GM12874 (cell line): ENCODE results near the gene KPNA4.

Experiments
- TF ChIP-seq, protein P1 (sequence below): IDR thresholded peaks from 2 replicates; pipeline ENCODE4 v1.5.1; 2011; ENCODE audit warnings: low read depth, mild to moderate bottlenecking, control low read depth, low read length, moderate library complexity; ENCODE audit not compliant: insufficient read depth

The KPNA4 gene

DNA sequence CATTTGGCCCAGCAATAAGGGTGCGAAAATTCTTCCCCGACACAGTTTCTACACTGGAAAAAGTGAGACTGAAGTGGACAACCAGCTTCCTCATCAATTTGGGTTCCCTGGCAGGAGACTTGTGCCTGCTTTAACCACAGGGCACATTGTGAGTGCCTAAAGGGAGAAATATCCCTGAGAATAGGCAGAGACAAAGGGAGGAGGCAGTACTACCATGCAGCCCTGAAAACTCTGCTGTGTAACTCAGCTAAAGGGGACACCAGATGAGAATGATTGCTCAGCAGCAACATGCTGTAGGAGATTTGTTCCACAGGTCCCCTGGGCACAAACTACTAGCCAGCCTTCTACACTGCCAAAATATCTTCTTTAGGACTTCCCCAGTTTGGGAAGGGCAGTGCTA is 15.6 kb upstream of the KPNA4 start:
- TF ChIP-seq, protein P1, sequence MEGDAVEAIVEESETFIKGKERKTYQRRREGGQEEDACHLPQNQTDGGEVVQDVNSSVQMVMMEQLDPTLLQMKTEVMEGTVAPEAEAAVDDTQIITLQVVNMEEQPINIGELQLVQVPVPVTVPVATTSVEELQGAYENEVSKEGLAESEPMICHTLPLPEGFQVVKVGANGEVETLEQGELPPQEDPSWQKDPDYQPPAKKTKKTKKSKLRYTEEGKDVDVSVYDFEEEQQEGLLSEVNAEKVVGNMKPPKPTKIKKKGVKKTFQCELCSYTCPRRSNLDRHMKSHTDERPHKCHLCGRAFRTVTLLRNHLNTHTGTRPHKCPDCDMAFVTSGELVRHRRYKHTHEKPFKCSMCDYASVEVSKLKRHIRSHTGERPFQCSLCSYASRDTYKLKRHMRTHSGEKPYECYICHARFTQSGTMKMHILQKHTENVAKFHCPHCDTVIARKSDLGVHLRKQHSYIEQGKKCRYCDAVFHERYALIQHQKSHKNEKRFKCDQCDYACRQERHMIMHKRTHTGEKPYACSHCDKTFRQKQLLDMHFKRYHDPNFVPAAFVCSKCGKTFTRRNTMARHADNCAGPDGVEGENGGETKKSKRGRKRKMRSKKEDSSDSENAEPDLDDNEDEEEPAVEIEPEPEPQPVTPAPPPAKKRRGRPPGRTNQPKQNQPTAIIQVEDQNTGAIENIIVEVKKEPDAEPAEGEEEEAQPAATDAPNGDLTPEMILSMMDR, result no peak

DNA sequence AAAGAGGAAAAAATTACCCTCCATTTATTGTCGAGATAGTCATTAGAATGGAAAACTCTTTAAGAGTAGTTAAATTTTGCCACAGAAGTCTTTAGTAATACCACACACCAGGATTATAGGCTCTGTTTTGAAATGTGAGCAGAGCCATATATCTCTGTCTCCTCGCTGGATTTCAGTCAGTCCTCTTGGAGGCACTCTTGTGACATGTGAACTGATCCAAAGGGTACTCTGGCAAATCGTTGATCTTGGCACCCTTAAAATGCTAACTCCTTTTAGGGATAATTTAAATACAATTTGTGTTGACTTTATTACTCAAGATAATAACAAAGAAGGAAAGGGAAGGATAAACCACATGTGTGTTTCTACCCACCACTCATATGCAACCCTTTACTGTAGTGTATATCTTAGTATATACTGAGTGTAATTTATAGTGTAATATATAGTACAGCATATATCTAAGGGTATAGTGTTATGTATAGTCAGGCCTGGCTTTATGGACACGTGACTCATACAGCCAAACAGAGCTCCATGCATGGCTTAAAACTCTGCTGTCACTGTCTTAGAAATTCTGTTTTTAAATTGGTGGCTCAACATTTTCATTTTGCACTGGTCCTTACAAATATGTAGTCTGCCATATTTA is 12.3 kb upstream of the KPNA4 start:
- TF ChIP-seq, protein P1, result no peak

DNA sequence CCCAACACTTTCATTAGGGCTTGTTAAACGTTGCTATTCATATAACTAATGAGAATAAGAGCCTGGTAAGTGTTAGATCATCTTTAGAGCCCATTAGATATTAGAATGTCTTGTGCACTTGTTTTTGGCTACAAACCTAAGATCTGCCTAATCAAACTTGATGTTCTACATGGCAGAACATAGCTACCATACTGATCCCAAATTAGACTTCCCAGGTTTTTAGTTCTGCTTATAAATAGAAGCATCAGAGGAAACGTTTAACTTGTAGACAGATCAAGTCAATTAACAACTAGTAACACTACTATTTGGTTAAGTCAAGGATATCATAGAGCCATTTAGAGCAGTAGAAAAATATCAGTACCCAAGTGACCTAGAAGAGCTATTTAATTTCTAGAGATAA is 11.7 kb upstream of the KPNA4 start:
- TF ChIP-seq, protein P1, result no peak

DNA sequence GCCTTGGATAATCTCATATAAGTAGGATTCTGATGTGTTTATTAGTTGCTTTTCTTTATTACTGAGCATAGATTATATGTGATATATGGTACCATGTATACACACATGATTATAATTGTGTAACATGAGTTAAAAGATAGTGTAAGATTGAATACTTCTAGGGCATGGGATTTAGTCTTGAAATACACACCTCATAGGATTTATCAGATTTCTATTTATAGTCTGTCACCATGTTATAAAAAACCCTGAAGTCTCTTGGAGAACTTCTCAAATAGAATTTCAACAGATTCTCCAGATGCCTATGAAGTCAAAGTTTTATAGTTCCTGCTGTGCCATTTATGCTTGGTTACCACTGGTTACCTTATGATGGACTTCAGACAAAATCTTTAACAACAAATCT is 11.2 kb upstream of the KPNA4 start:
- TF ChIP-seq, protein P1, result no peak

DNA sequence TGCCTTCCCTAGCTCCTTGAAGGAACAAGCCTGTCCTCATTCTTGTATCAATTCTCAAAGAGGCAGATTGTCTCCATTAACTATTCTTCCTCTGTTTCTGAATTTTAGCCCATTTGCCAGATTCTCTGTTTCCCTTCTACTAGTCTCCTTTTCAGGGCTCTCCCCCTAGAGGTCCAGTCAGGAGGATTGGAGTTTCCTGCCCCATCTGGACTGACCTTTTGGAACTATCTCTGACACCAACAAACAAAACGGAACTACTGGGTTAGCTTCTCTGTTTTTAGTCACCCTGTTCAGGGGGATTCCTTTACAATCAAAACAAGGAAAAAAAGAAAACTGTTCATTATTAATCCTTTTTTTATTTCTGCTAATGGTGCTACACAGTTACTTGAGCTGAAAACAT is 10.2 kb upstream of the KPNA4 start:
- TF ChIP-seq, protein P1, result no peak

DNA sequence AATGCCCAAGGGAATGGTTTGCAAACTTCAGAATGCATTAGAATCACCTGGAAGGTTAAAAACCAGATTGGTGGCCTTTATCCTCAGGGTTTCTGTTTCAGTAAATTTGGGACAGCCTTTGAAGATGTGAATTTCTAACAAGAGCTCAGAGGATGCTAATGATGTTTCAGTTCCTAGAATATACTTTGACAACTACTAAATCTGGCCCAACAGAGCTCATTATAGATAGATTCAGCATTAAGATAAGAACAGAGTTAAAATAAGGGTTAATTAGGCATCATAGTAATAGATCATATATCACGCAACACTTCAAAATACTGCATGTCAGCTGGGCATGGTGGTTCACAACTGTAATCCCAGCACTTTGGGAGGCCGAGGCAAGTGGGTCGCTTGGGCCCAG is 9.3 kb upstream of the KPNA4 start:
- TF ChIP-seq, protein P1, result no peak

DNA sequence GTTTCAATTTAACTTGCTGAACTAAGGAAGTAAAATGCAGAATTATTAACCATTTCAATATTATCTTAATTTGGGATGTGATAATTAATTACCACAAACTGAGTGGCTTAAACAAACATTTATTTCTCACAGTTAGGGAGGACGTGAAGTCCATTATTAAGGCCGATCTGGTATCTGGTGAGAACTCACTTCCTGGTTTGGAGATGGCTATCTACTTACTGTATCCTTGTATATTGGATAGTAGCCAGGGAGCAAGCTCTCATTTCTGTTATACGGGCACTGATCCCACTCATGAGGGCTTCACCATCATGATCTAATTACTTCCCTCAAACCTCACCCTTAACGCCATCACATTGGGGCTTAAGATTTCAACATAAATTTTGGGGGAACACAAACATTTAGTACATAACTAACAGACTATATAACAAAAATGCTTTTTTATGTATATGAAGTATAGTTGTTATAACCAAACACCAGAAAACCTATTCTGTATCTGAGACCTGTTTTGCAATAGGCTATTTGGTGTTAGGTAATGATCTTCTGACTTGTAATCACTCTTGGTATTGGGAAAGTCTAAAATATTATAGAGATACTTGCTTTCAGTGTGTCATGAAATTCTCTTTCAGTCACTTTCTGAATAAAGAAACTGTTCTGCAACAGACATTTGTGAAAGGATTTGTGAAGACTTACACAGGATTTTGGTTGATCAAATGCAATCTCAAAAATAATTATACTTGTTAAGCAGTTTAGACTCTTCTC is 4.7 kb upstream of the KPNA4 start:
- TF ChIP-seq, protein P1, result no peak
